GM21723 (cell line): Measurements from ENCODE around the gene TGFBR2.
A peak's percentile ranks its signal among the peaks of the same experiment; 100 is the strongest.

Source experiments
- ATAC-seq: cut with Tn5 transposase; IDR thresholded peaks from one replicate; pipeline ENCODE4 v1.9.1; 2021; ENCODE audit warnings: mild to moderate bottlenecking, moderate library complexity; ENCODE audit not compliant: unreplicated experiment

TGFBR2 gene

DNA sequence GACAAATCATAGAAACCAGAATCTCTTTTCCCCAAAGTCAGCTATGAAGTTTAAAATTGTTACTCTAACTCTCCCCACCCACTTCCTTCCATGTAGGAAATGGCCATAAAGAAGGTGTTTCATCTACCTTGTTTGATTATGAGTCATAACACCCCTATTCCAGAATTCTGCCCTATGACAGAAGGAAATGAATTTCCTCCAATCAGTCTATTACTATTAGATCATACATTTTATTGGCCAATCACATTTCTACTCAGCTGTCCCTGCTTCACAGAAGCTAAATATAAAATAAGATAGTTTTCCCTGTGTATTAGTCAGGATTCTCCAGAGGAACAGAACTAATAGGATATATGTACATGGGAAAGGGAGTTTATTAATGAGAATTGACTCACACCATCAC lies 102.1 kb downstream of the TGFBR2 start:
- ATAC-seq, result no peak

- ATAC-seq, result no peak
These were observed 103.6 kb downstream of the TGFBR2 start for GRCh38 chr3:30710017-30710416.

DNA sequence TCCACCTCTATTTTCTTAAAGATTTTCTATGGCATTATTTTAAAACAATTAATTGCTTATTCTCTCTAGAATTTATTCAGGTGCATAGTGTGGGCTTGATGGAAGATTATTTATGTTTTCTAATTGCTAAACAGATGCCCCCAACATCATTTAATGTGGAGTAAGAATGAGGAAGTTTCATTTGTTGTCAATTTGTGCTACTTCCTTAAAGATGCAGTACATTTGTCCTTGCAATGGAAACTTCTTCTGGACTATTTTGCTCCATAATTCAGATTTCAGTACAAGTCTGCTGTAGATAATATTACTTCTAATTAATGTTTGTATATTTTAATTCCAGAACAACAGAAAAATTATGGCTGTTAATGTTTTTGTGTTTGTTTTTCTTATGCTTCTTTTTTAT lies 104.8 kb downstream of the TGFBR2 start:
- ATAC-seq, result no peak

GRCh38 chr3:30711867-30712266 lies 105.5 kb downstream of the TGFBR2 start:
- no peak for ATAC-seq

GRCh38 chr3:30712991-30713390 lies 106.6 kb downstream of the TGFBR2 start:
- ATAC-seq, result no peak

DNA sequence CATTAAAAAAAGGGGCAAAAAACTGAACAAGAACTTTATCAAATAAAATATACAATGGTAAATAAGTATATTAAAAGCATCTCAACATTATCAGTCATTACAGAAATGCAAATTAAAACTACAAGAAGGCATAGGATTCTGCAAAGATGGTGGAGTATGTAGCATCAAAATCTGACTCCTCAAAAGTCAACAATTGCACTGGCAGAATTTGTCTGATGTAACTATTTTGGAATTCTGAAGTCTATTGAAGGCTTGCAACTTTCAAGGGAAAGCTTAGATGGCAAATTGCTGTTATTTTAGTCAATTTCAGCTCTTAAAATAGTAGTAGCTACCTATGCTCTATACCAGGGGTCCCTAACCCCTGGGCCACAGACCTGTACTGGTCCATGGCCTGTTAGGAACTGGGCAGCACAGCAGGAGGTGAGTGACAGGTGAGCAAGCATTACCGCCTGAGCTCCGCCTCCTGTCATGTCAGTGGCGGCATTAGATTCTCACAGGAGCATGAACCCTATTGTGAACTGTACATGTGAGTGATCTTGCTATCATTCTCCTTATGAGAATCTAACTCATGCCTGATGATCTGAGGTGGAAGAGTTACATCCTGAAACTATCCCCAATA lies 107.6 kb downstream of the TGFBR2 start:
- no peak for ATAC-seq

DNA sequence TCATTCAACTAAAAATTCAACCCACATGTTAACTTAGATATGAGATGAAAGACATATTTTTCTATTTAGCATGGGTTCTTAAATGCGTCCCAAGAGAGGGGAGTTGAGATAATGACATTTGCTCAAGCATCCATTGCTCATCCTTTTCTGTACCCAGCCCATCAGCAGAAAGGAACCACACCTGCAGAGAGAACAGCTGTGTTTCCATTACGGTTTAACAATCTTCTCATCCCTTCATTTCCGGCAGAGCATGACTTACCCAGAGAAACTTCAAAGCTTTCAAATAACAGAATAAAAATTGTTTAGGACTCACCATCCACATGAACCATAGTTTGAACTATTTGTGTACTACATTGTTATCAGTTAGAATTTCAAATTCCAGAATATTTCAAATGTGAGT lies 113.1 kb downstream of the TGFBR2 start:
- ATAC-seq, result no peak

DNA sequence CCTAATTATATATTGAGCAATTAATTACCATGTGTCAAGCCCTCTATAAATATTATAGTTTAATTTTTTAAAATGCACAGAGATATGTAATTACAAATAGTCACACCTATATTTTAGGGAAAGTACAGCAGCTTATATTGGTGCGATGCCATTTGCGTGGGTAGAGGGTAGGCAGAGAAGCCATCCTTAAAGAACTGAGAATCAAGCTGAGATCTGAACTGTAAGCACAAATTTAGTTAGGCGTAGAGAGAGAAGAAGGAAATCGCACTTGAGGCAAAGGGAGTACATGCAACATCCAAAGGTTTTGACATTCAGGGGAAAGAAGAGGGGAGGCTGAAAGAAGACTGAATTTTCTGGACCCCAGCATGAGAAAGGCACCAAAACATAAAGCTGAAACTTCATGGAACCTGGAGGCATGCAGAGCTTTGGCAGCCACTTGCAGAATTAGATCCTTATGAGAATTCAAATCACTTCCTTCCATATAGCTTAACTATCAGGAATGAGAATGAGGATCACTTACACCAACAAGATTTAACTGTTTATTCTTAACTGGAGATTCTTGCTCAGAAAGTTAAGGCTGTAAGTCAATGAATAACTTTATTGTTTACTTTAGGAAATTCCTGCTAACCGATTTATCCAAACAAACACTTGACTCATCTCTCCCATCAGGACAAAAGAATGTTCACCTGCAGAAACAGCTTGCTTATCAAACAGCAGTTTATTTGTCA lies 114.3 kb downstream of the TGFBR2 start:
- no peak for ATAC-seq

GRCh38 chr3:30721314-30721634 lies 114.9 kb downstream of the TGFBR2 start:
- ATAC-seq, result no peak

DNA sequence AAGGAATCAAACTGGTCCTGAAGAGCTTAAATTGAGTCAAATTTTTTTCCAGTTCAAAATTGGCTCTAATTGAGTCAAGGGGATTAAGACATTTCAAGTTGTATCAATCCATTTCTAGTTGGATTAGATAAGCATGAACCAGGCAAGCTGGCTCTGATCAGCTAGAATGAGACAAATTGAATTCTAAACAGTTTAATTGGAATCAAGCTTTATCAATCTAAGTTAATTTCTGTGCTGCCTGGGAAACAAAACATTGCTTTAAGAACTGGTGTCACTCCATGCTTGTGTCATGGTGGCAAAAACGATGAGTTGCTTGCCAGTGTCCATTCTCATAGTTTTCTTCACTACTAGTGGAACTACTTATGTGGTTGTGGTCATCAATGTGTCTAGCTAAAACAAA lies 116.8 kb downstream of the TGFBR2 start:
- no peak for ATAC-seq

DNA sequence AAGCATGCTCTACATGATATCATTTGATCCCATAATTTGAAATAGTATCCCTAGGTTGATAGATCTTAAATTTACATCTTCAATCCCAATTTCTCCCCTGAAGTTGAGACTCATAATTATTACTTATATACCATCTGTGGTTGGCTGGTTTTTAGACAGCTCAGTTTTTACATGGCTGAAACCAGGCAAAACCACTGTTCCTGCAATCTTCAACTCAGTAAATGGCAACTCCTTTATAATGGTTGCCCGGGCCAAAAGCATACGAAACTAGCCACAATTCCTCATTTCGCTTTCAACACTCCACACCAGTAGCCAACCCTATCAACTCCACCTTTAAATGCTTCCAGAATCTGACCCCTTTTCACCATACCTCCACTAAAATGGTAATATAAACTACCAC lies 118.5 kb downstream of the TGFBR2 start:
- ATAC-seq, result no peak

DNA sequence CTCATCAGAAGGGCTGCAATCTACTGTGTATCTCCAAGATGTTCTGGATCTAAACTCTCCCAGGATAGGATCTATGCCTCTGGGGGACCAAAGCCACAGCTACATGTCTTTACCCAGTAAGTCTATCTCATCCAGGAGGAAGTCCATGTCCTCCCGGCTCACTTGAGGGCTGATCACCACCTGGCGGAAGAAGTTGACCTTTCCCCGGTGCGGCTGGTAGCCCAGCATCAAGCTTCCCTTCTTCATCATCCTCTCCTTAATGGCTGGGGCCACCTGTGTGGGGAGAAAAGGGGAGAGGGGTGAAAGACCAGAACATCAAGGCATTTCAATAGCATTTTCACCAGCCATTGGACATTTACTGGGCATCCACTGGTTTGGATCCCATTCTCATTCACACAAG lies 121.7 kb downstream of the TGFBR2 start:
- ATAC-seq, result no peak

- no peak for ATAC-seq
These were observed 123.1 kb downstream of the TGFBR2 start for GRCh38 chr3:30729512-30729911.

DNA sequence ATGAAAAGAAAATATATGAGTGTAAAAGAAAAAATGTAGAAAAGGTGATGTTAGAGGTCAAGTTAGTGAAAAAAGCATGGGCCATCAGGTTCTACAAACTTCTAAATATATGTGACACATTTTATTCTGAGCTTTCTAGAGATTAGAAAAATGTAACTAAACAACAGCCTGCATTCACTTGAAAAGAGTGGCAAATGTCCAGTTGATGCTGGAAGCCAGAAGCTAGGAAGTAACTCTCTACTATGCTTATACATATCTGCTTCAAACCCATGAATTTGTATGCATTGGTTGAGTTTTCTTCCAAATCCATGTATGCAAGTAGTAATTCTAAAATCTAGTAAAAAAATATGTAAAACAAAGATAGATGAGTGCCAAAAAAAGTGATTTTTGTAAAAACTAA lies 123.5 kb downstream of the TGFBR2 start:
- ATAC-seq, result no peak

GRCh38 chr3:30730967-30731366 lies 124.6 kb downstream of the TGFBR2 start:
- no peak for ATAC-seq

DNA sequence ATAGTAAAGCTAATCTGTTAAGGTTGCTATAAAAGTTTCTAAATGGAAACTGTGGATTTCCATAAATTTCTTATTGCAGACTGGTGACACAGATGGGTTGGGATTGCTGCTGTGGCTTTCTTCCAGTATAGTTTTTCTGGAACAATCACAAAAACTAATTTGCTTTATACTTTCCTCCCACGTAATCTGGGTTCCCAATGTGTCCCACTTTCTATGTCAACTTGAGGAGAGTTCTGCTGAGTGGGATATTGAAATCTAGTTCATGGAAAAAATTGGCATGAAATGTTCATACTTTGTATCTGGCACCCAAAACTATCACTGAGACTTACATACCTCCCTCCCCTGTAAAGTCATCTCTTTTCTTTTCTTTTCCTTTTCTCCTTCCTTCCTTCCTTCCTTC lies 126.8 kb downstream of the TGFBR2 start:
- no peak for ATAC-seq

GRCh38 chr3:30733696-30734095 lies 127.3 kb downstream of the TGFBR2 start:
- ATAC-seq, result no peak

DNA sequence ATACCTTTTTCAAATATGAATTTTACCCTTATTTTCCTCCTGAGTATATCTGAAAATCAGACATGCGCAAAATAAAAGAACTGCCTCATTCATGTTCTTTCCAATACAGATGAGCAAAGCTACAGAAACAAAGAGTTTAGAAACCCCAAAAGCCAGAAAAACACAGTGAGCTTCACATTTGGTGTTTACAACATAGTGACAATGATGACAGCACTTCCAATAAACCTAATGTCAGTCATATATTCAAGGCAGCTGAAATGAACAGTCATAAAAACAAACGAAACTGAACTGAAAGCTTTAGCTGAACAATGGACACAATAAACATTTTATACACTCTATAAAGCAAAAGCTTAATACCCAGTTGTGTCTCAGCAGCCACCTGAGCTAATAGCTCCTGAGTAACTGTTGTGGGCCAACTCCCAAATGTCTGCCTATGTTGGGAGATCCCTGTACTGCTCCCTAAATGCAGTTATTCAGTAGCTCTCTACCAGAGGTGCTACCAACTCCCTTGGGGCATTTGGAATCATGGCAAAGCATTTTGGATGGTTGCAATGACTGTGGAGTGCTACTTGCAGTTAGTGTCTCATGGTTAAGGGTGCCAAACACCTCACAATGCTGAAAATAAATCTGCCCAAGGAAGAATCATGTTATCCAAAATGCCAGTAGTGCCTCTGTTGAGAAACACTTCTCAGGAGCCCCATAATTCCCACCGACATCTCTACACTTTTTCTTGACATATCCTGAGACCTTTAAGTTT lies 131.5 kb downstream of the TGFBR2 start:
- no peak for ATAC-seq

GRCh38 chr3:30738605-30739004 lies 132.2 kb downstream of the TGFBR2 start:
- no peak for ATAC-seq

GRCh38 chr3:30741889-30742288 lies 135.5 kb downstream of the TGFBR2 start:
- ATAC-seq, result no peak

DNA sequence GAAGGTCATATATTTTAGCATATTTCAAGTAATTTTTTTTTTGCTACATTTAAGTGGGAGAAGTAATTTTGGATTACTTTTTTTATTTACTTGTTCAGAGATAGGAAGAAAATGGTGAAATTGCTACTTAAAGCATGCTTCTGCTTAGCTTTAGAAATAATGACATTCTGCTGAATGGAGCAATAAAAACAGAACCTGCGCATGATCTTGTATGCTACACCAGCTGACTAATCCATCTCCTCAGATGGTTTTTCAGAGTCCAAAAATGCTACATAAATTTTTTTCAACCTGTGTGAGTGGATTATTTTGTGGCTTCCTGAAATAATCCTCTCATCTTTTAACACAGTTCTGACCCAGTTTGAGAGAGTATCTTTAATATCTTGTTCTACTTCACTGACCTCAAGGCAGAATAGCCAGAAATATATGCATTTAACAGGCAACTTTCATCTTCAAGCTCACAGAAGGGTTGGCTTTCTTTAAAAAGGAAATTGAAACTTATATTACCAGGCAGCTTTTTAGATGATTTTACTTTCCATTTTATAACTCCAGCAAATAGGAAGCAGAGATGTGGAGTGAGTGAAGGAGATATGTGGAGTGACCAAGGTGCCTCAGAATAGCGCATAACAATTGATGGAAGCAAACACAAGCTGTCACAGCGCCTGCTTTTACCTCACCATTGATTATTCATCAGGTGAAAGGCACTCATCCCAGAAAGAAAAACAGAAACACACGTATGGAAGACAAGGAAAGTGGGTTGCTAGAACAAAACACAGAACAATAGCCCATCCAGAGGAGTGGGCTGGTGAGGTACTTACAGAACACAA lies 136.6 kb downstream of the TGFBR2 start:
- peak; percentile 51 for ATAC-seq
